ENCODE results near the gene SNRPA1.

DNA sequence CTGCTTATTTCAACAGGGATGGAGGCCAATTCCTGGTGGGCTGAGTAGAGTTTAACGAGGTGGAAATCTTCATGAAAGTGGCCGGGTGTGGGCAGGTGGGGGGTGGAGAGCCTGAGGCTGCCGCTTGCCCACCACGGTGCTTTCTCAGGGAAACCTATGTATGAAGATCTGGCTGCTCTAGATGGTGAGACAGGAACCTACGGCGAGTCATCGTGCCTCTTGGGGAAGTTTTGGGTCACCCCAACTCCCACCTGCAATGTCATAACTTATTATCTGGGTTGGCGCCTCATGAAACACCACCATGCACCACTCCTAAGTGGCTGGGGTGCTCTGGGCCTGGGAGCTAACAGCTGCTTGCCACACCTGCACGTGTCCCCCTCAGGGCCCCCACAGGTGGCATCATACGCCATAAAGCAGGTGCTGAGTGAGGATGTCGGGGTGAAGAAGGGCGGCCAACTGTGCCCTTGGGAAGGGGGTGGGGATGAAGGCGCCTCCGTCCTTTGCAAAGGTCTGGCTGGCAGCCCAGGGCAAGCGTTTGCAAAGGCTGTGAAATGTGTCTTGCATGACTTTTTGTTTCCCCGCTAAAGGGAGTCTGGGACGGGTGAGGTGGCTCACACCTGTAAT lies 27.9 kb upstream of the SNRPA1 start:
- TF ChIP-seq CTCF (IDR thresholded peaks at IDR 0.05), result no peak
- TF ChIP-seq POLR2A (IDR thresholded peaks at IDR 0.05), result no peak

All from uterus (tissue), 2 donors.